ENCODE data around the gene TMEM141.

TMEM141 gene

DNA sequence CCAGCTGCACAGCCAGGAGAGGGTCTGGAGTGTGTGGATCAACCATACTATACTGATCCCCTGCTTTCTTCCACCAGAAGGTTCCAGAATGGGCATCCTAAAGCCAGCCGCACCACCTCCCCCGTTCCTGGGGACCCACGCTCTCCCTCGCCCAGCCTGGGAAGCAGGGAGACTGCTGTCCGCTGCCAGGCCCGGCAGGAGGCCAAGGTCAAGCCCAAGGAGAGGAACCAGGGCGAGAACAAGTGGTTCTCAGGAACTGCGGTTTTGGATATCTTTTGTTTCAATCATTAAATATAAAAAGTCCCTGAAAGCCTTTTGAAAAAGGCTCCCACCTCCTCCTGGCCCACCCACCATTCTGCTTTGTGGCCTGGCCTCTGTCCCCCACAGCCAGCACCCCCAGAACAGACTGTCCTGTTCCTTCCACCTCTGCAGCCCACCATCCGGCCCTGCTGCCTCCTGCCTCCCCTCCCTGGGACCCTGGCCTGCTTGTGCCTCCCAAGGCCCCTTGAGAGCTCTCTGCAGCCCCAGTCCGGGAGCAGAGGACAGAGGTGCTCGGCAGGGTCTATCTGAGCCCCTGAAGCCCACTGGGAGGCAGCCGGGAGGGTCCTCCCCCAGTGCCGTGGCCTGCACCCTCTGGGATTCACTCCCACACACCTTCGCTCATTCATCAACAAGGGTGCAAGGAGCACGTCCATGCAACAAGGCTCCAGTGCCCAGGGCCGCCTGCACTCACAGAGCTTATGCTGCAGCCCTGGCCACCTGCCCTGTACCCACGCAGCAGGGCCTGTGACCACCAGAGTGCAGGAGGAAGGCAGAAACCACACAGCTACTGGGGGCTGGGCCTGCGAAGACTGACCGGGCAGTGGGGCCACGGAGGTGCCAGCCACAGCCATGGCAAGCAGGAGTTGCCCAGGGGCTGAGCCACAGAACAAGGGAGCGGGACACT lies 42.2 kb upstream of the TMEM141 start:
- TF ChIP-seq ARNT (IDR thresholded peaks at IDR 0.05) (no peak), FOXK2 (IDR thresholded peaks at IDR 0.05) (no peak), L3MBTL2 (conservative IDR thresholded peaks at IDR 0.05) (no peak), SUZ12 (IDR thresholded peaks at IDR 0.05) (no peak), SP1 (IDR thresholded peaks at IDR 0.05) (no peak), NFRKB (IDR thresholded peaks at IDR 0.05) (no peak), CTBP1 (IDR thresholded peaks at IDR 0.05; ENCODE audit: borderline replicate concordance) (no peak), ELF4 (IDR thresholded peaks at IDR 0.05) (no peak), FOXA1 (IDR thresholded peaks at IDR 0.05) (no peak), BHLHE40 (IDR thresholded peaks at IDR 0.05; ENCODE audit: borderline replicate concordance) (no peak), ZNF384 (IDR thresholded peaks at IDR 0.05) (no peak), LEF1 (IDR thresholded peaks at IDR 0.05; ENCODE audit: borderline replicate concordance) (no peak)
- TF ChIP-seq, protein P1, sequence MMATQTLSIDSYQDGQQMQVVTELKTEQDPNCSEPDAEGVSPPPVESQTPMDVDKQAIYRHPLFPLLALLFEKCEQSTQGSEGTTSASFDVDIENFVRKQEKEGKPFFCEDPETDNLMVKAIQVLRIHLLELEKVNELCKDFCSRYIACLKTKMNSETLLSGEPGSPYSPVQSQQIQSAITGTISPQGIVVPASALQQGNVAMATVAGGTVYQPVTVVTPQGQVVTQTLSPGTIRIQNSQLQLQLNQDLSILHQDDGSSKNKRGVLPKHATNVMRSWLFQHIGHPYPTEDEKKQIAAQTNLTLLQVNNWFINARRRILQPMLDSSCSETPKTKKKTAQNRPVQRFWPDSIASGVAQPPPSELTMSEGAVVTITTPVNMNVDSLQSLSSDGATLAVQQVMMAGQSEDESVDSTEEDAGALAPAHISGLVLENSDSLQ (IDR thresholded peaks at IDR 0.05): no peak
- ChIA-PET CTCF (no interaction called here), POLR2A (interaction anchor here (1.8 kb wide), 1 partner anchor 21 kb away, joined by 5 read pairs; no protein-coding TSS in a partner anchor)
- DNase-seq (ENCODE audit: extremely low spot score): no peak

DNA sequence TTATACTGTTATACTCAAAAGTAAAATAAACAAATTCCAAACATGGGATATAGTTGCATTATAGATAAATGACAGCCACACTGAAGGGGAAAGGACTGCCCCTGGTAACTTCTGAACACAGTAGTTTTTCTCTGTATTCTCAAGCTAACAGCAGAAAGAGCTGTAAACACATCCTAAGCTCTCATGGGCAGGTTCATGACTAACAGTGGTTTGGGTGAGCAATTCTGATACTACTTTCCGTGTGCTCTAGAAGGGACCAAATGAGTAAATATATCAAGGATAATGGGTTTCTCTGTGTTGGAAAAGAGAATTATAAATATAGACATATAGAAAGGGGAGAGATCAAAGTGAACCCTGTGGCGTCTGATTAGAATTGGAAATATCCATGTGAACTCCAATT lies 40.6 kb upstream of the TMEM141 start:
- TF ChIP-seq FOXA1 (IDR thresholded peaks at IDR 0.05): no peak
- no peak for TF ChIP-seq SUZ12 (IDR thresholded peaks at IDR 0.05)
- no peak for TF ChIP-seq SP1 (IDR thresholded peaks at IDR 0.05)
- TF ChIP-seq CTBP1 (IDR thresholded peaks at IDR 0.05; ENCODE audit: borderline replicate concordance): no peak
- ChIA-PET CTCF (no interaction called here), POLR2A (interaction anchor here (1.8 kb wide), 1 partner anchor 22 kb away, joined by 5 read pairs; no protein-coding TSS in a partner anchor)
- no peak for DNase-seq (ENCODE audit: extremely low spot score)

GRCh38 chr9:136751244-136751643 lies 39.9 kb upstream of the TMEM141 start:
- POLR2A ChIA-PET: interaction anchor here (0.9 kb wide), 1 partner anchor 28 kb away, joined by 3 read pairs; no protein-coding TSS in a partner anchor
- CTCF ChIA-PET: no interaction called here
- DNase-seq (ENCODE audit: extremely low spot score): no peak
- no peak for TF ChIP-seq LEF1 (IDR thresholded peaks at IDR 0.05; ENCODE audit: borderline replicate concordance)
- no peak for TF ChIP-seq SUZ12 (IDR thresholded peaks at IDR 0.05)
- no peak for TF ChIP-seq FOXA1 (IDR thresholded peaks at IDR 0.05)
- no peak for TF ChIP-seq SP1 (IDR thresholded peaks at IDR 0.05)
- TF ChIP-seq ELF4 (IDR thresholded peaks at IDR 0.05): no peak
- TF ChIP-seq TARDBP (IDR thresholded peaks at IDR 0.05): no peak
- TF ChIP-seq ARNT (IDR thresholded peaks at IDR 0.05): no peak
- TF ChIP-seq CTBP1 (IDR thresholded peaks at IDR 0.05; ENCODE audit: borderline replicate concordance): no peak
- no peak for TF ChIP-seq FOXK2 (IDR thresholded peaks at IDR 0.05)

- TF ChIP-seq SP1 (IDR thresholded peaks at IDR 0.05) (no peak), NFRKB (IDR thresholded peaks at IDR 0.05) (no peak), BHLHE40 (IDR thresholded peaks at IDR 0.05; ENCODE audit: borderline replicate concordance) (no peak), FOXM1 (IDR thresholded peaks at IDR 0.05; ENCODE audit: borderline replicate concordance) (no peak), ZNF384 (IDR thresholded peaks at IDR 0.05) (no peak), SUZ12 (IDR thresholded peaks at IDR 0.05) (no peak), FOXA1 (IDR thresholded peaks at IDR 0.05) (no peak), TARDBP (IDR thresholded peaks at IDR 0.05) (no peak), ARNT (IDR thresholded peaks at IDR 0.05) (no peak), ELF4 (IDR thresholded peaks at IDR 0.05) (no peak), HDGF (IDR thresholded peaks at IDR 0.05; ENCODE audit: borderline replicate concordance) (no peak), CTBP1 (IDR thresholded peaks at IDR 0.05; ENCODE audit: borderline replicate concordance) (no peak), FOXK2 (IDR thresholded peaks at IDR 0.05) (no peak), LEF1 (IDR thresholded peaks at IDR 0.05; ENCODE audit: borderline replicate concordance) (no peak), L3MBTL2 (conservative IDR thresholded peaks at IDR 0.05) (no peak)
- TF ChIP-seq, protein P1 (IDR thresholded peaks at IDR 0.05): no peak
- ChIA-PET POLR2A (interaction anchor here (0.9 kb wide), 1 partner anchor 28 kb away, joined by 3 read pairs; no protein-coding TSS in a partner anchor), CTCF (no interaction called here)
Observed at GRCh38 chr9:136751814-136752213, 39.3 kb upstream of the TMEM141 start.

DNA sequence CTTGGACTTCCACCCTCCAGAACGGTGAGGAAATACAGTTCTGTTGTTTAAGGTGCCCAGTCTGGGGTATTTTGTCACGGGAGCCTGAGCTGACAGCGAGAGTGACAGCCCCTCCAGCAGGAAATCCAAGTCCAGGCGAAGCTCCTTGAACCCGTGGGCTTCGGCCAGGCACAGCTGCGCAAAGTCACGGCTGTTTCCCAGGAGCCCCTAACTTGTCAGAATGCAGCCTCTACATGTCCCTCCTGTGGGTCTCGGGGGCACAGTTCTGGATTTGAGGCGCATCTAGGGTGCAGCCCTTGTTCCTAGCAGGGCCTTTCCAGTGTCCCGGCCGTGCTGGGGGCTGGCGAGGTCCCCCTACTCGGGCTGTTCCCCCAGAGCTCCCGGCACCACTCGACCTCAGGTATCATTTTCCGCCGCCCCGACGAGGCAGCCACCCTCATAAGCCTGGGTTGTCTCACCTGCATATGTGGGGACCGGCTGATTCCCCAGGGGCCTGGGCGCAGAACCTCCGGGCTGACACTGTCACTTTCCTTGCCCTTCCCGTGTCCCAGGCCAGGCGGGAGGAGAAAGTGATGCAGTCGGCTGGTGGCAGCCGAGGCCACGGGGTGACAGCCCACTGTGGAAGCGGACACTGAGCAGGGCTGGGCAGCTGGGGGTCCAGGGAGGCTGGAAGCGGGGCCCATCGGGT lies 37.6 kb upstream of the TMEM141 start:
- TF ChIP-seq BHLHE40 (IDR thresholded peaks at IDR 0.05; ENCODE audit: borderline replicate concordance): no peak
- TF ChIP-seq SP1 (IDR thresholded peaks at IDR 0.05): no peak
- no peak for TF ChIP-seq TARDBP (IDR thresholded peaks at IDR 0.05)
- TF ChIP-seq ZNF384 (IDR thresholded peaks at IDR 0.05): no peak
- no peak for TF ChIP-seq FOXM1 (IDR thresholded peaks at IDR 0.05; ENCODE audit: borderline replicate concordance)
- TF ChIP-seq CTBP1 (IDR thresholded peaks at IDR 0.05; ENCODE audit: borderline replicate concordance): no peak
- no peak for TF ChIP-seq L3MBTL2 (conservative IDR thresholded peaks at IDR 0.05)
- TF ChIP-seq HDGF (IDR thresholded peaks at IDR 0.05; ENCODE audit: borderline replicate concordance): no peak
- no peak for TF ChIP-seq NFRKB (IDR thresholded peaks at IDR 0.05)
- no peak for TF ChIP-seq LEF1 (IDR thresholded peaks at IDR 0.05; ENCODE audit: borderline replicate concordance)
- no peak for TF ChIP-seq FOXA1 (IDR thresholded peaks at IDR 0.05)
- TF ChIP-seq, protein P1 (IDR thresholded peaks at IDR 0.05): no peak
- no peak for TF ChIP-seq SUZ12 (IDR thresholded peaks at IDR 0.05)
- TF ChIP-seq ARNT (IDR thresholded peaks at IDR 0.05): no peak
- TF ChIP-seq ELF4 (IDR thresholded peaks at IDR 0.05): no peak
- TF ChIP-seq FOXK2 (IDR thresholded peaks at IDR 0.05): no peak
- POLR2A ChIA-PET: no interaction called here
- CTCF ChIA-PET: no interaction called here
- DNase-seq (ENCODE audit: extremely low spot score): no peak

More at GRCh38 chr9:136751814-136752213, 39.3 kb upstream of the TMEM141 start:
- no peak for DNase-seq (ENCODE audit: extremely low spot score)
